ENCODE results near the gene HMGXB3.
A peak's percentile ranks its signal among the peaks of the same experiment; 100 is the strongest.

HMGXB3 gene, protein sequence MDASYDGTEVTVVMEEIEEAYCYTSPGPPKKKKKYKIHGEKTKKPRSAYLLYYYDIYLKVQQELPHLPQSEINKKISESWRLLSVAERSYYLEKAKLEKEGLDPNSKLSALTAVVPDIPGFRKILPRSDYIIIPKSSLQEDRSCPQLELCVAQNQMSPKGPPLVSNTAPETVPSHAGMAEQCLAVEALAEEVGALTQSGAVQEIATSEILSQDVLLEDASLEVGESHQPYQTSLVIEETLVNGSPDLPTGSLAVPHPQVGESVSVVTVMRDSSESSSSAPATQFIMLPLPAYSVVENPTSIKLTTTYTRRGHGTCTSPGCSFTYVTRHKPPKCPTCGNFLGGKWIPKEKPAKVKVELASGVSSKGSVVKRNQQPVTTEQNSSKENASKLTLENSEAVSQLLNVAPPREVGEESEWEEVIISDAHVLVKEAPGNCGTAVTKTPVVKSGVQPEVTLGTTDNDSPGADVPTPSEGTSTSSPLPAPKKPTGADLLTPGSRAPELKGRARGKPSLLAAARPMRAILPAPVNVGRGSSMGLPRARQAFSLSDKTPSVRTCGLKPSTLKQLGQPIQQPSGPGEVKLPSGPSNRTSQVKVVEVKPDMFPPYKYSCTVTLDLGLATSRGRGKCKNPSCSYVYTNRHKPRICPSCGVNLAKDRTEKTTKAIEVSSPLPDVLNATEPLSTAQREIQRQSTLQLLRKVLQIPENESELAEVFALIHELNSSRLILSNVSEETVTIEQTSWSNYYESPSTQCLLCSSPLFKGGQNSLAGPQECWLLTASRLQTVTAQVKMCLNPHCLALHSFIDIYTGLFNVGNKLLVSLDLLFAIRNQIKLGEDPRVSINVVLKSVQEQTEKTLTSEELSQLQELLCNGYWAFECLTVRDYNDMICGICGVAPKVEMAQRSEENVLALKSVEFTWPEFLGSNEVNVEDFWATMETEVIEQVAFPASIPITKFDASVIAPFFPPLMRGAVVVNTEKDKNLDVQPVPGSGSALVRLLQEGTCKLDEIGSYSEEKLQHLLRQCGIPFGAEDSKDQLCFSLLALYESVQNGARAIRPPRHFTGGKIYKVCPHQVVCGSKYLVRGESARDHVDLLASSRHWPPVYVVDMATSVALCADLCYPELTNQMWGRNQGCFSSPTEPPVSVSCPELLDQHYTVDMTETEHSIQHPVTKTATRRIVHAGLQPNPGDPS (N-terminal part only)

DNA sequence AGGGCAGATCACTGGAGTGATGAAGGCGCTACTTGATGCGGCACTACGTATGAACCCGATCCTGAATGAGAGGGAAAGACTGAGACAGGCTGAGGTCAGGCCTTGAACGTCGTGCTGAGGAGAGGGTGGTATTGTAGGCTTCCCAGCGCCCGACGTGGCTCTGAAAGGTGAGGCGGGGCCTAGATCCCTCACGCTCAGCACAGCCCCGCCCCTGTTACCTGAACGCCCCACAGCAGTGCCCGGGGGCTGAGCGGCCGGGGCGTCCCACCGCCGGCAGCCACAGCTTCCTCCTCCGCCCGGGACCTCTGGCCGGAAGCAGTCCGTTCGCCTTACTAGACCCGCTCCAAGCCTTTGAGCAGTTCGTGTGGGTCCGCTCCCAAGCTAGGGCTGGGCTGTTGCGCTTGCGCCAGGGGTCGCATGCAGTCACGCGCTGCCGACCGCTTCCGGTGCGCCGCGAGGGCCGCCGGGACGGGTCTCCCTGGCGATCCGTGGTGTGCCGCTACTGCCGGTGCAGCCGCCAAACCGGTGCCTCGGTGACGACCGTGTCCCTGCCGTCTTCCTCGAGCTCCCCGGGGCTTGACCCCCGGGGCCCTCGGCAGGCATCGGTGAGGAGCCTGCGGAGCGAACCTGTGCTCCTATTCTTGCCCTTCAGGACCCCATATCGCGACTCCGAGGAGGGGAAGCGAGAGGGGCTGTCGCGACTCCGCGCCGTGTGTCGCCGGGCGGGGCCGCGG, at the start of gene HMGXB3, which contains the start of gene TIGD6:
Gene HMGXB3, plus strand, starts transcription at position 484 of the 734 bp plus-strand sequence. CDS start 4,114 bp downstream, outside the sequence.
Gene TIGD6, minus strand, starts transcription at position 399 of the 734 bp plus-strand sequence. CDS start 4,306 bp downstream, outside the sequence.
- DNase-seq (ENCODE audit: extremely low read depth in 1 of 2, low read depth in 1 of 2), result peak; percentile 61 to 74

DNA sequence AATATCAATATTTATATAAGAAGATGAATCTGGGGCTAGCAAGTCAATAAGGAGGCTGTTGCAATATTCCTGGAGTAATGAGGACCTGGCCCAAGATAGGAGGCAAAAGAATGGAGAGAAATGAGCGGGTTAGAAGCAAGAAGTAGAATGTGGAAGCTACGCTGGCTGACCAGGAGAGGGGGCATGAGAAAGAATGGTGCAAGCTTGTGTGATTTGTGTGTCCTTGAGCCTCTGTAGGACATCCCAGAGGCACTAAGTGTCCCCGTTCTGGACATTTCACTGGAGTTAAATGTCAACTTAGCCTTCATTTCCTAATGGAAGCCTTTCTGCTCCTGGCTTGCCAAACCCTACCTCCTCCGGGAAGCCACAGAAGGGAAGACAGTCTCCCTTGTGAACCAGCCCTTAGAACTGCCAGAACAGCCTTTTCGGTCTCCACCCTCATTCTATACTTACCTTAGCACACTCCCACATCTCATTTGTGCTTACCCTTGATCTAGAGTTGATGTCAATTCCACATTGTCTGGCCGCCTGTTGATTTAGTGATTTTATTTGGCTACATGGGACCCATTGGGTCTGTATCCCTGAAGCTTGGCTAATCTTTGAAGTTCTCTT, 49.3 kb upstream of the HMGXB3 start:
- DNase-seq (ENCODE audit: extremely low read depth in 1 of 2, low read depth in 1 of 2), result no peak

- no peak for DNase-seq (ENCODE audit: extremely low read depth in 1 of 2, low read depth in 1 of 2)
Observed at GRCh38 chr5:149953436-149954121, 47.0 kb upstream of the HMGXB3 start.

DNA sequence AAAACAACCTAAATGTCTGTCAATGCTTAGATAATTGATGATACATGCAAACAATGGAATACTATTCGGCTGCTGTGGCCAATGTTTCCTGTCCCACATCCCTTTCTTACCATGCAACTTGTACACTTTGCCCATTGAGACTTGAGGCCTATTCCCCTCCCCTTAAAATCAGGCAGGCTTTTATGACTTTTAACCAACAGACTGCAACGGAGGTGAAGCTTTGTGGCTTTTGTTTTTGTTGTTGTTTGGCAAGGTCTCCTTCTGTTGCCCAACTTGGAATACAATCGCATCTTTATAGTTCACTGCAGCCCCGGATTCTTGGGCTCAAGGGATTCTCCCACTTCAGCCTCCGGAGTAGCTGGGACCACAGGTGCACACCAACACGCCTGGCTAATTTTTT, 45.7 kb upstream of the HMGXB3 start:
- DNase-seq (ENCODE audit: extremely low read depth in 1 of 2, low read depth in 1 of 2), result no peak

DNA sequence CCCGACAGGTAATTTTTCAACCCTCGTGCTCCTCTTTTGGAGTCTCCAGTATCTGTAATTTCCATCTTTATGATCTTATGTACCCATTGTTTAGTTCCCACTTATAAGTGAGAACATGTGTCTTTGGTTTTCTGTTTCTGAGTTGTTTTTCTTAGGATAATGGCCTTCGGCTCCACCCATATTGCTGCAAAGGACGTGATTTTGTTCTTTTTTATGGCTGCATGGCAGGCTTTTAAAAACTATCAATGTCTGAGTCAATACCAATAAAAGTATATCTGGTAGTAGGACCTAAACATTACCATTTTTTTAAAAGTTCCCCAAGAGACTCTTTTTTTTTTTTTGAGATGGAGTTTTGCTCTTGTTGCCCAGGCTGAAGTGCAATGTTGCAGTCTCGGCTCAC, 43.9 kb upstream of the HMGXB3 start:
- DNase-seq (ENCODE audit: extremely low read depth in 1 of 2, low read depth in 1 of 2), result no peak

- DNase-seq (ENCODE audit: extremely low read depth in 1 of 2, low read depth in 1 of 2), result no peak
Observed at GRCh38 chr5:149957855-149958254, 42.7 kb upstream of the HMGXB3 start.

DNA sequence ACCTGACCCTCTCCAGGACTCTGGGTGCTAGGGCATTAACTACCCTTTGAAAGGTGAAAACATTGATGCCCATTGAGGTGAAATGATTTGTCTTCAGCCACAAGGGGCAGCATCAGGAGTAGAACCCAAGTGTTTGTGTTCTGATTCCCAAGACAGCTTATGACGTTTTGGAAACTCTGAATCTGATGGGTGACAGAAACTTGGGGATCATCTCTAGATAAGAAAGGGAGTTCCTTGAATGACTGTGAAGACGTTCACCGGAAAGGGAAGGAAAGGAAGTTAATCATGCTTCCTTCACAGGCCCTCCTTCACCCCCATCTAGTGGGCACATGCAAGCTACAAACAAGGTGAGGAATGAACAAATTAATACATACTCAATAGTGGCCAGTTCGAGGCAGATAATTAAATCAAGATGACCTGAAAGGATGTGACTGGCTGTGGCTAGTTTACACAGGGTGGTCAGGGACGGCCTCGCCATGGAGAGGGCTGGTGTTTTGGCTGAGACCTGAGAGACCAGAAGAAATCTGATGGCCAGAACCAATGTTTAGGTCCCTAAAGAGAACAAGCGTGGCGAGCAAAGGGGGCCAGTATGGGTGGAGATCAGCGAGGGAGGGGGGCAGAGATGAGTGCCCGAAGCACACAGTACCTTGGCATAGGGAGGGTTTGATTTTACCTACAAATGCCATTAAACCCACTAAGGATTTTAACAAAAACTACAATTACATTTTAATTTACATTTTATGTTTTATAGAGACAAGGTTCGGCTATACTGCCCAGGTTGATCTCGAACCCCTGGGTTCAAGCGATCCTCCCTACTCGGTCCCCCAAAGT, 40.9 kb upstream of the HMGXB3 start:
- peak in 1 of 2 donors; percentile 9 for DNase-seq (ENCODE audit: extremely low read depth in 1 of 2, low read depth in 1 of 2)

DNA sequence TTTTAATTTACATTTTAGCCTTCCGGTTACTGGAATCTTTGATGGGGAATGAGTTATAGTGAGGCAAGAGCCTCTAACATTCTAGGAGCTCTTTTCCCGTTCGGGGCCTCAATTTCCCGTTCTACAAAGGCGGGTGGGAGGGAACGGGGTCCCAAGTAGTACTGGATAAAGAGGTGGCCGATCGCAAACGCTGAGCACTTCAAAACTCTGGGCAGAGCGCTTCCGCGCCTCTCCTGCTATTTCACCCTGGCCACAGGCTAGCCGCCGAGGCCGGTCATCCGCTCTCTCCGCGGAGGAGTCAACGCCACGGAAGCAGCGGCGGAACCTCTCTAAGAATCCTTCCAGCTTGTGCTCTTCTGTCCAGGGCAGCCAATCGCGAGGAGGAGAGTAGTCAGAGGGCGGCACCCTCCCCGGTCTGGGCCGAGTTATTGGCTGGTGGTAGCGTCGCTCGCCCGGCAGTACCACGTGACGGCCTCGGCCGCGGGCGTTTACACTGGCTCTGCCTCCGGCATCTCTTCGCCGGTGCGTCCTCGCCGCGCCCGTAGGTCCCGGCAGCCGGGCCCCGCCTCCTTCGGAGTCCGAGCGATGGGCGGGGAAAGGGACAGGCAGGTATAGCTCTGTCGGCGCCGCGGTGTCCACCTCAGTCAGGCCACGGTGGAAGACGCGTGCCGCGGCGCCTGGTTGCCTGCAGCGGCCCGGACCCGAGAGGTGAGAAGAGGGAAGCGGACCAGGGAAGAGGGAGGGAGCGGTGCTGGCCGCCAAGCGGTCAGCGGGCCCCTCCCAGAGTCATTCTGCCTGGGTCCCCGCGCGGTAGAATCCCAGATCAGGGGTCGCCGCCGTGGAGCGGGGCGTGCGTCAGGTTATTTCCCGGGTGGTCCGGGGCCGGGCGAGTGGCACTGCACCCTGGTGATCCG, 40.0 kb upstream of the HMGXB3 start, which contains the start of gene SLC26A2:
Gene SLC26A2, plus strand, starts transcription at position 487 of the 914 bp plus-strand sequence. CDS start 16,895 bp downstream, outside the sequence.
- peak; percentile 83 to 86 for DNase-seq (ENCODE audit: extremely low read depth in 1 of 2, low read depth in 1 of 2)

- DNase-seq (ENCODE audit: extremely low read depth in 1 of 2, low read depth in 1 of 2), result no peak
Observed at GRCh38 chr5:149961186-149961685, 39.3 kb upstream of the HMGXB3 start.

DNA sequence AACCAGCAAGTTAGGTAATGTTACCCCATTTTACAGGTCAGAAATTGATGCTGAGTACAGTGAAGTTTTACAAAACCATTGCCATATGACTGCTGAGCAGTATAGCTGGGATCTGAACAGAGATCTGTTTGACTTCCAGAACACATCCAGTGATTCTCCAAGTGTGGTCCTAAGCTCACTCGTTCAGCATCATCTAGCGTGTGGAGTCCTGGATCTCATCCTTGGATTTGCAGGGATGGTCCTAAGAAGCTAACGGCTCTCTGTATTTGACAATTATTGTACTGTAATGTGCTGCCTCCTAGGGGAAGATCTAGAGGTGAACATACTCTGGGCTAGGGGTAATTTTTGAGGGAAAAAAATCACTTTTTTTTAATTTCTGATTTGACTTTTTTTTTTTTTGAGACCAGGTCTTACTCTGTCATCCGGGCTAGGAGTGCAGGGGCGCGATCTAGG, 38.6 kb upstream of the HMGXB3 start:
- DNase-seq (ENCODE audit: extremely low read depth in 1 of 2, low read depth in 1 of 2), result no peak

GRCh38 chr5:149962601-149963300, 37.8 kb upstream of the HMGXB3 start:
- DNase-seq (ENCODE audit: extremely low read depth in 1 of 2, low read depth in 1 of 2), result no peak

GRCh38 chr5:149963729-149964128, 36.8 kb upstream of the HMGXB3 start:
- DNase-seq (ENCODE audit: extremely low read depth in 1 of 2, low read depth in 1 of 2), result no peak

- DNase-seq (ENCODE audit: extremely low read depth in 1 of 2, low read depth in 1 of 2), result no peak
Observed at GRCh38 chr5:149966946-149967345, 33.6 kb upstream of the HMGXB3 start.

GRCh38 chr5:149969181-149969930, 31.2 kb upstream of the HMGXB3 start:
- DNase-seq (ENCODE audit: extremely low read depth in 1 of 2, low read depth in 1 of 2), result no peak

GRCh38 chr5:149975409-149975808, 25.1 kb upstream of the HMGXB3 start:
- DNase-seq (ENCODE audit: extremely low read depth in 1 of 2, low read depth in 1 of 2), result no peak

GRCh38 chr5:149979896-149980295, 20.6 kb upstream of the HMGXB3 start:
- no peak for DNase-seq (ENCODE audit: extremely low read depth in 1 of 2, low read depth in 1 of 2)
